GM23248 (cell line): Measurements from ENCODE around the gene SEPTIN2.

Source experiments
- EZH2 ChIP-seq: fragments of 200-600 bp; sonication (generic); IDR thresholded peaks from 2 replicates; pipeline ENCODE4 v1.6.1; 2018; ENCODE audit warnings: antibody characterized with exemption, mild to moderate bottlenecking; ENCODE audit not compliant: insufficient read depth, poor library complexity, severe bottlenecking
- EZH2phosphoT487 ChIP-seq: fragments of 200-600 bp; sonication (generic); IDR thresholded peaks from 2 replicates; pipeline ENCODE4 v1.6.1; 2018; ENCODE audit warnings: antibody characterized with exemption, moderate library complexity, mild to moderate bottlenecking, low read depth; ENCODE audit not compliant: insufficient read depth

DNA sequence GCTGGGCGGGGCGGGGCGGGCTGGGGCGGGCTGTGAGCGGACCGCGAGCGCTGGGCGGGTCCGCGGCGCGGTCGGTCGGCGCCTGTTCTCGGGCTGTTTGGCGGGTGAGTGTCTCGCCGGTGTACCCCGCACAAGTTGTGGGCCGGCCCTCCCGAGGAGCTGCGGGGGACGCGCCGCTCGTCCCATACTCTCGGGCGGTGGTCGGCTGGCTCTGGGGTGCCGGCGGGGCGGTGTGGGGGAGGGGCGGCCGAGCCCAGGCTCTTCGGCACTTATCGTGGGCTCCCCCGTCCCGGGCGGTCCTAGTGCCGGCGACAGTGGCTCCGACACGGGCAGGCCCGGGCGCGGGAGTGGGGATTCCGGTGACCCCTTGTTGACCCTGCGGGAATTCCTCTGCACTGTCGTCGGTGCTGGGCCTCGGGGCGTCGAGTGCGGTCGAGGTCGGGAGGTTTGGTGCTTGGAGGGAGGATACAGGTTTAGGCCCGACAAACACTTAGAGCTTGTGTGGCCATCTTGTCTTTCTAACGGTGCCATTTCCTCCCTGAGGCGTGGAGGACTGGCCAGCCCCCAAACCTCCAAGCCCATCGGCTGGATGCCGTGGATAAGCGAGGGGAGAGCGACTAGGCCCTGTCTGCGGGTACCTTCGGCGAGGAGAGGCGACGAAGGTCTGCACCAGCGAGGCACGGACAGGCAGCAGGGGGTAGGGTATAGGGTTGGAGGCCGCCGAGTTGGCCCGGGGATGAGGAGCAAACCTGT lies at the start of gene SEPTIN2:
- TF ChIP-seq EZH2phosphoT487 (no peak), EZH2 (no peak)
